HCT116 (cell line): ENCODE results near the gene PDE4B. TPM values are rescaled to one million over a fixed set of nuclear protein-coding genes. Genes with fewer than 3 reads are reported as not detected.
"Not testable (repeated sequence)": the region's sequence is repeated elsewhere in the genome, so short reads cannot be mapped to it uniquely, and the experiment has no call there.

ENCODE experiments used
- ATAC-seq: fragments of 200-7000 bp; cut with Tn5 transposase; 2 replicates; pipeline ENCODE4 v1.9.1; 2020; ENCODE audit warnings: mild to moderate bottlenecking, moderate library complexity
- BruUV-seq: library from RNA; stranded (reverse); fragments of 400-500 nt; replicated peaks from 2 replicates; lab custom pipeline; 2021; lab: Mats Ljungman, UMichigan
- CTCF ChIA-PET: fragments of 300-600 bp; sonication (Branson Sonifier 250); formaldehyde crosslinking; loops from one replicate; lab custom pipeline; 2021; ENCODE audit warnings: antibody characterized with exemption; lab: Charles Lee
- POLR2A ChIA-PET: fragments of 300-600, 350-600 bp; sonication (Branson Sonifier 250); formaldehyde crosslinking; loops from one replicate; lab custom pipeline; 2021; ENCODE audit warnings: antibody characterized with exemption; lab: Charles Lee
- RAD21 ChIA-PET, 2 experiments: fragments of 300-600 bp; sonication (Branson Sonifier 250); formaldehyde crosslinking; loops; one replicate each; lab custom pipeline; 2023; ENCODE audit warnings: low total read pairs in 2 of 2; ENCODE audit not compliant: uncharacterized antibody in 2 of 2, unreplicated experiment in 2 of 2, low non-redundant PET in 1 of 2; lab: Charles Lee
- DNase-seq: peaks from one replicate; pipeline ENCODE4 v3.0.0-alpha.2; 2010; ENCODE audit warnings: low read depth, low spot score
- H2AFZ ChIP-seq: fragments of 200-600 bp; shearing (Covaris generic), sonication (generic); 2 replicates; pipeline ENCODE4 v1.6.1; 2017; ENCODE audit warnings: low read depth, mixed run types, mixed read lengths, antibody characterized with exemption, low read length; ENCODE audit not compliant: poor library complexity, severe bottlenecking
- H3K27ac ChIP-seq: 2 replicates; pipeline ENCODE4 v1.5.1; 2012; ENCODE audit warnings: low read depth, low read length
- H3K27me3 ChIP-seq: fragments of 200-600 bp; sonication (generic); 2 replicates; pipeline ENCODE4 v1.6.1; 2016; ENCODE audit warnings: mixed run types, low read length, mixed read lengths; ENCODE audit not compliant: insufficient read depth
- H3K36me3 ChIP-seq, 2 experiments: fragments of 200-500 bp in 1 of 2; fragments of 200-600 bp in 1 of 2; sonication (Bioruptor generic) in 1 of 2; sonication (generic) in 1 of 2; 2 replicates each; pipeline versions ENCODE4 v1.5.1 to v1.6.1; 2014 to 2016; ENCODE audit warnings: low read length in 2 of 2, inconsistent platforms in 1 of 2, mixed read lengths in 1 of 2, mixed run types in 1 of 2; ENCODE audit not compliant: insufficient read depth in 2 of 2, control insufficient read depth in 1 of 2
- H3K4me1 ChIP-seq, 2 experiments: fragments of 200-600 bp in 1 of 2; sonication (generic) in 1 of 2; 2 replicates each; pipeline versions ENCODE4 v1.5.1 to v1.6.1; 2012 to 2017; ENCODE audit warnings: low read length in 2 of 2, inconsistent platforms in 1 of 2, mild to moderate bottlenecking in 1 of 2, mixed read lengths in 1 of 2, mixed run types in 1 of 2, moderate library complexity in 1 of 2; ENCODE audit not compliant: insufficient read depth in 2 of 2, control insufficient read depth in 1 of 2
- H3K4me2 ChIP-seq: fragments of 200-600 bp; sonication (generic); 2 replicates; pipeline ENCODE4 v1.6.1; 2017; ENCODE audit warnings: mixed run types, low read length, mixed read lengths
- H3K4me3 ChIP-seq, 2 experiments: fragments of 200-600 bp in 1 of 2; sonication (generic) in 1 of 2; replicated peaks in 1 of 2; 2 replicates each; pipeline ENCODE4 v1.5.1; 2011 to 2016; ENCODE audit warnings: low read length in 2 of 2, control low read depth in 1 of 2, low read depth in 1 of 2, mild to moderate bottlenecking in 1 of 2, mixed read lengths in 1 of 2, mixed run types in 1 of 2
- H3K79me2 ChIP-seq: fragments of 200-600 bp; sonication (generic); 2 replicates; pipeline ENCODE4 v1.6.1; 2017; ENCODE audit warnings: mild to moderate bottlenecking, mixed run types, low read length, moderate library complexity, mixed read lengths; ENCODE audit not compliant: insufficient read depth
- H3K9ac ChIP-seq: fragments of 200-600 bp; sonication (generic); 2 replicates; pipeline ENCODE4 v1.6.1; 2016; ENCODE audit warnings: low read length, mixed read lengths
- H3K9me2 ChIP-seq: fragments of 200-600 bp; sonication (generic), shearing (Covaris generic); 2 replicates; pipeline ENCODE4 v1.6.1; 2017; ENCODE audit warnings: mixed run types, mild to moderate bottlenecking, moderate library complexity; ENCODE audit not compliant: insufficient read depth
- H3K9me3 ChIP-seq, 2 experiments: fragments of 200-500 bp in 1 of 2; fragments of 200-600 bp in 1 of 2; sonication (Bioruptor generic) in 1 of 2; sonication (generic) in 1 of 2; 2 replicates each; pipeline ENCODE4 v1.6.1; 2014 to 2017; ENCODE audit warnings: low read length in 2 of 2, mixed read lengths in 2 of 2, inconsistent platforms in 1 of 2, low read depth in 1 of 2, mild to moderate bottlenecking in 1 of 2, mixed run types in 1 of 2, moderate library complexity in 1 of 2; ENCODE audit not compliant: control insufficient read depth in 1 of 2, insufficient read depth in 1 of 2
- H4K20me1 ChIP-seq: fragments of 200-600 bp; sonication (generic), shearing (Covaris generic); 2 replicates; pipeline ENCODE4 v1.6.1; 2017; ENCODE audit warnings: mixed run types, mild to moderate bottlenecking, moderate library complexity; ENCODE audit not compliant: insufficient read depth
- CBX3 ChIP-seq: IDR thresholded peaks from 2 replicates; pipeline ENCODE4 v1.6.1; 2012; ENCODE audit warnings: low read depth
- CEBPB ChIP-seq: IDR thresholded peaks from 2 replicates; pipeline ENCODE4 v1.6.1; 2012; ENCODE audit warnings: low read depth
- EZH2 ChIP-seq: fragments of 200-600 bp; sonication (generic); IDR thresholded peaks from 2 replicates; pipeline ENCODE4 v1.6.1; 2017; ENCODE audit warnings: antibody characterized with exemption, mixed run types
- EZH2phosphoT487 ChIP-seq: fragments of 200-600 bp; IDR thresholded peaks from 2 replicates; pipeline ENCODE4 v1.6.1; 2018; ENCODE audit warnings: antibody characterized with exemption, borderline replicate concordance
- FOSL1 ChIP-seq: IDR thresholded peaks from 2 replicates; pipeline ENCODE4 v1.6.1; 2012; ENCODE audit warnings: low read depth
- POLR2A ChIP-seq: IDR thresholded peaks from 2 replicates; pipeline ENCODE4 v1.7.0; 2011; ENCODE audit warnings: borderline replicate concordance; ENCODE audit not compliant: insufficient read depth, insufficient read length; ENCODE audit errors: extremely low read depth
- POLR2AphosphoS5 ChIP-seq: IDR thresholded peaks from 2 replicates; pipeline ENCODE4 v1.6.1; 2011; ENCODE audit warnings: mild to moderate bottlenecking, low read depth, low read length, moderate library complexity
- RAD21 ChIP-seq: IDR thresholded peaks from 2 replicates; pipeline ENCODE4 v1.6.1; 2012; ENCODE audit warnings: low read depth, mild to moderate bottlenecking
- SIN3A ChIP-seq: IDR thresholded peaks from 2 replicates; pipeline ENCODE4 v1.6.1; 2012; ENCODE audit warnings: low read depth
- SRF ChIP-seq: IDR thresholded peaks from 2 replicates; pipeline ENCODE4 v1.6.1; 2012; ENCODE audit warnings: low read depth
- TCF7L2 ChIP-seq: IDR thresholded peaks from 2 replicates; pipeline ENCODE4 v1.7.0; 2011; ENCODE audit warnings: borderline replicate concordance, inconsistent platforms; ENCODE audit not compliant: insufficient read depth, insufficient read length; ENCODE audit errors: extremely low read depth
- YY1 ChIP-seq: IDR thresholded peaks from 2 replicates; pipeline ENCODE4 v1.6.1; 2011; ENCODE audit warnings: low read length, low read depth, moderate library complexity, mild to moderate bottlenecking; ENCODE audit not compliant: insufficient replicate concordance; ENCODE audit errors: extremely low read depth
- ZFX ChIP-seq: fragments of 450-650 bp; IDR thresholded peaks from 2 replicates; pipeline ENCODE4 v1.6.1; 2017
- intact Hi-C: fragments of 100-400 bp; cut with micrococcal nuclease; formaldehyde crosslinking; loops from 2 replicates; pipeline ENCODE4 v1.10.0; 2022
- total RNA-seq: library from RNA; stranded (reverse); gene quantifications from one replicate; pipeline ENCODE4 v1.2.1, GENCODE V29; 2021; ENCODE audit not compliant: unreplicated experiment
- TF ChIP-seq, protein P1 (sequence below): IDR thresholded peaks from 2 replicates; pipeline ENCODE4 v1.6.1; 2011; ENCODE audit warnings: mild to moderate bottlenecking, low read length, moderate library complexity; ENCODE audit not compliant: insufficient replicate concordance; ENCODE audit errors: extremely low read depth

PDE4B gene
- total RNA-seq, 1 experiment from 2014 or later: 76.9 TPM

DNA sequence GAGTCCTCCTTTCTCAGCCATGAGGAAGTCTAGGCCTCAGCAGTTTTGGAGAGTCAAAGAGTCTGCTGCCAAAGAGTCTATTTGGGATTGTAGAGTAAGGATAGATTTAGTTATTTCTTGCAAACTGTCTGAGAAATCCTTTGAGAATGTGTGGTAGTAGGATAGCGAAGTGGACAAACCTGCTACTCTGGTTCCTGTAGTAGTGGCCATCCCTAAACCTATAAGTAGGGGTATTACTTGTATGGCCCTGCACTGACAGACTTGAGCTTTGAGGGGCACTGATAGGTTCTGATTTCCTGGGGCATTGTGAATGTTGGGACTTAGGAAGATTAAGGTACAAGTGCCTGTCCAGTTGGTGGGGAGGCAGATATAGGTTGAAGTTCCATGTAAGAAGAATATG lies 625.3 kb downstream of the PDE4B start:
- Histone ChIP-seq H3K4me3 (no peak overlapping the region), H3K9ac (no peak overlapping the region), H3K36me3 (no peaks in the 10 kb centered on the region), H3K27me3 (no peaks in the 10 kb centered on the region), H3K79me2 (no peaks in the 10 kb centered on the region), H4K20me1 (no peaks in the 10 kb centered on the region), H3K9me2 (no peaks in the 10 kb centered on the region), H3K4me2 (no peak overlapping the region), H2AFZ (no peak overlapping the region), H3K4me1 (no peaks in the 10 kb centered on the region), H3K27ac (no peak overlapping the region), H3K9me3 (peaks cover 0 to 5% of the 10 kb centered on the region in 2 experiments; a peak in 1 of 4 replicates)
- intact Hi-C loops: no loop called here
- RAD21 ChIA-PET: no interaction called here
- CTCF ChIA-PET: no interaction called here
- POLR2A ChIA-PET: no interaction called here
- ATAC-seq: no peak
- no peak for DNase-seq
- BruUV-seq: no TSS peak
- no peak for TF ChIP-seq SIN3A
- no peak for TF ChIP-seq RAD21
- TF ChIP-seq YY1: no peak
- TF ChIP-seq, protein P1, sequence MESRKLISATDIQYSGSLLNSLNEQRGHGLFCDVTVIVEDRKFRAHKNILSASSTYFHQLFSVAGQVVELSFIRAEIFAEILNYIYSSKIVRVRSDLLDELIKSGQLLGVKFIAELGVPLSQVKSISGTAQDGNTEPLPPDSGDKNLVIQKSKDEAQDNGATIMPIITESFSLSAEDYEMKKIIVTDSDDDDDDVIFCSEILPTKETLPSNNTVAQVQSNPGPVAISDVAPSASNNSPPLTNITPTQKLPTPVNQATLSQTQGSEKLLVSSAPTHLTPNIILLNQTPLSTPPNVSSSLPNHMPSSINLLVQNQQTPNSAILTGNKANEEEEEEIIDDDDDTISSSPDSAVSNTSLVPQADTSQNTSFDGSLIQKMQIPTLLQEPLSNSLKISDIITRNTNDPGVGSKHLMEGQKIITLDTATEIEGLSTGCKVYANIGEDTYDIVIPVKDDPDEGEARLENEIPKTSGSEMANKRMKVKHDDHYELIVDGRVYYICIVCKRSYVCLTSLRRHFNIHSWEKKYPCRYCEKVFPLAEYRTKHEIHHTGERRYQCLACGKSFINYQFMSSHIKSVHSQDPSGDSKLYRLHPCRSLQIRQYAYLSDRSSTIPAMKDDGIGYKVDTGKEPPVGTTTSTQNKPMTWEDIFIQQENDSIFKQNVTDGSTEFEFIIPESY: no peak
- no peak for TF ChIP-seq EZH2phosphoT487
- no peak for TF ChIP-seq TCF7L2
- TF ChIP-seq SRF: no peak
- no peak for TF ChIP-seq POLR2AphosphoS5
- TF ChIP-seq CBX3: no peak
- no peak for TF ChIP-seq ZFX
- no peak for TF ChIP-seq FOSL1
- no peak for TF ChIP-seq POLR2A
- no peak for TF ChIP-seq EZH2
- TF ChIP-seq CEBPB: no peak

DNA sequence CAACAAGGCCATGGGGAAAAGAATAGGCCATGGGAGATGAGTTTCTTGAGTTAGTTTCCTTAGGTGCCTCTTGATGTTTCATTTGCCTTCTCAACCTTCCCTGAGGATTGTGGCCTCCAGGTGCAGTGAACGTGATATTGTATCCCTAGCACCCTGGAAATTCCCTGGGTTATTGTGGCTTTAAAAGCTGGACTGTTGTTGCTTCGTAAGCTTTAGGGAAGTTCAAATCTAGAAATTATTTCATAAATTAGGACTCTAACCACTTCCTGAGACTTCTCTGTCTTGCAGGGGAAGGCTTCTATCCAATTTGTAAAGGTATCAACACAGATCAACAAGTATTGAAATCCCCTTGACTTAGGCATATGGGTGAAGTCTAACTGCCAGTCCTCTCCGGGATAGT lies 627.5 kb downstream of the PDE4B start:
- H3K79me2 ChIP-seq, H3K9me2 ChIP-seq, DNase-seq, H3K4me3 ChIP-seq, H3K4me2 ChIP-seq, ATAC-seq, intact Hi-C loops, H2AFZ ChIP-seq, H3K4me1 ChIP-seq, BruUV-seq, H3K9me3 ChIP-seq, H3K36me3 ChIP-seq, H4K20me1 ChIP-seq, H3K27me3 ChIP-seq, CTCF ChIA-PET, H3K27ac ChIP-seq, RAD21 ChIA-PET, H3K9ac ChIP-seq, POLR2A ChIA-PET: not testable (repeated sequence)

- CTCF ChIA-PET, DNase-seq, POLR2A ChIA-PET, H3K4me3 ChIP-seq, H3K27me3 ChIP-seq, H2AFZ ChIP-seq, H3K9me2 ChIP-seq, H4K20me1 ChIP-seq, H3K4me2 ChIP-seq, H3K36me3 ChIP-seq, H3K79me2 ChIP-seq, H3K9ac ChIP-seq, ATAC-seq, BruUV-seq, H3K9me3 ChIP-seq, RAD21 ChIA-PET, intact Hi-C loops, H3K27ac ChIP-seq, H3K4me1 ChIP-seq: not testable (repeated sequence)
Observed at GRCh38 chr1:66420906-66421305, 628.2 kb downstream of the PDE4B start.
